ENCODE results near the gene WWOX. TPM values are rescaled to one million over a fixed set of nuclear protein-coding genes. Genes with fewer than 3 reads are reported as not detected.

The WWOX gene
- polyA plus RNA-seq, 1 donor (not counting 4 experiments of a cell fraction or from before 2014, with no cell fraction given): 5.1 TPM

DNA sequence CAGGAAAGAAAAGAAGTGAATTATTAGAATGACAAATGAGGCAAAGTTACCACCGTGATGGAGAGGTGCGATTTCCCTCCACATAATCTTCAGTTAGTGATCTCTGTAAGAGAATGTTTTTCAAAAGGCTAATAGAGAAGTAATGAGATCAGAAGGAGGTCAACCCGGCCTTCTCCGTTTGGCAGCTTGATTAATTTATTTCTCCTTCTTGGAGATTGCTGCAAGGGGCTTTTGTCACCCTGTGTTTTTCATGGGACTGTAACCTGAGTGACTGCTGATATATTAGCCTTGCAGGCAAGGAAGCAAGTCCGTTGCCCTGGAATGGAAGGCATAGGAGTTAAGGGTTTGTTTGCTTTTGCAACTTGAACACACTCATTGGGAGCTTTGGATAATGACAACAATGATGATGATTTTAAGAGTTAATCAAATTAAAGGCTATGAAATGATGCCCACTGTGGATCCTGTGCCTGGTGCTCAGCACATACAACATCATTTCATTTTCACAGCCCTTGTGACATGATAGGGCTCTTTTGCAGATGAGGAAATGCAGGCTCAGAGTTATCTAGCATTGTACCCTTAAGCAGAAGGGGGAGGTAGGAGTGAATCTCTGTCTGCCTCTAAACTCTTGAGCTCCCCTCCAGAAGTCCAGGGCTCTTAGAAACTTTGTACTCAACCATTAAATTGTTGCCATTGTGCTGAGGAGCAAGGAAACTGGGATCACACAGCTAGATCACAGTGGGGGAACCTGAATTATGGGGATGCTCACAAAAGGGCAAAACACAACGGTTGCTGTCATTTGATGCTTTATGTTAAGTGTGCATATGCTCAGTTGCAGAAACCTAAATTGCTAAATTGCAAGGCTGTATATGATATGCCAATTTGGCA lies 226.3 kb downstream of the WWOX start:
- Histone ChIP-seq H3K27ac (ENCODE audit: control insufficient read depth, insufficient read depth, low read length) (no peak overlapping the region), H3K27me3 (ENCODE audit: control insufficient read depth, extremely low read depth, insufficient read depth, low read length) (no peaks in the 10 kb centered on the region), H3K36me3 (ENCODE audit: control insufficient read depth in 2 of 2, extremely low read depth in 1 of 2, insufficient read depth in 2 of 2, low read length in 2 of 2) (no peaks in the 10 kb centered on the region), H3K9ac (ENCODE audit: control insufficient read depth, extremely low read depth, insufficient read depth, low read length) (no peak overlapping the region), H2AFZ (ENCODE audit: control insufficient read depth, low read length) (no peak overlapping the region), H3K9me1 (ENCODE audit: control insufficient read depth, extremely low read depth, insufficient read depth, low read length) (no peaks in the 10 kb centered on the region), H3K4me2 (ENCODE audit: control insufficient read depth, extremely low read depth, insufficient read depth, low read depth, low read length) (no peak overlapping the region), H3K4me3 (ENCODE audit: control insufficient read depth in 2 of 3, extremely low read depth in 1 of 3, insufficient read depth in 2 of 3, low read depth in 1 of 3, low read length in 3 of 3) (no peak overlapping the region), H3K9me3 (ENCODE audit: control insufficient read depth, low read depth, low read length) (no peaks in the 10 kb centered on the region), H3K4me1 (ENCODE audit: control insufficient read depth, extremely low read depth, insufficient read depth, low read length) (no peaks in the 10 kb centered on the region), H4K20me1 (ENCODE audit: control insufficient read depth, extremely low read depth, insufficient read depth, low read length) (no peaks in the 10 kb centered on the region), H3K79me2 (ENCODE audit: control insufficient read depth, insufficient read depth, low read length) (no peaks in the 10 kb centered on the region)
- FAIRE-seq (no peak), DNase-seq (ENCODE audit: low read depth, low spot score) (no peak)
- dilution Hi-C loops (cut with MboI; ENCODE audit: extremely low pct_ligation_motif_present, low sequenced_read_pairs): no loop called here
- TF ChIP-seq, protein P1, sequence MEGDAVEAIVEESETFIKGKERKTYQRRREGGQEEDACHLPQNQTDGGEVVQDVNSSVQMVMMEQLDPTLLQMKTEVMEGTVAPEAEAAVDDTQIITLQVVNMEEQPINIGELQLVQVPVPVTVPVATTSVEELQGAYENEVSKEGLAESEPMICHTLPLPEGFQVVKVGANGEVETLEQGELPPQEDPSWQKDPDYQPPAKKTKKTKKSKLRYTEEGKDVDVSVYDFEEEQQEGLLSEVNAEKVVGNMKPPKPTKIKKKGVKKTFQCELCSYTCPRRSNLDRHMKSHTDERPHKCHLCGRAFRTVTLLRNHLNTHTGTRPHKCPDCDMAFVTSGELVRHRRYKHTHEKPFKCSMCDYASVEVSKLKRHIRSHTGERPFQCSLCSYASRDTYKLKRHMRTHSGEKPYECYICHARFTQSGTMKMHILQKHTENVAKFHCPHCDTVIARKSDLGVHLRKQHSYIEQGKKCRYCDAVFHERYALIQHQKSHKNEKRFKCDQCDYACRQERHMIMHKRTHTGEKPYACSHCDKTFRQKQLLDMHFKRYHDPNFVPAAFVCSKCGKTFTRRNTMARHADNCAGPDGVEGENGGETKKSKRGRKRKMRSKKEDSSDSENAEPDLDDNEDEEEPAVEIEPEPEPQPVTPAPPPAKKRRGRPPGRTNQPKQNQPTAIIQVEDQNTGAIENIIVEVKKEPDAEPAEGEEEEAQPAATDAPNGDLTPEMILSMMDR (optimal IDR thresholded peaks at IDR 0.05 in 1 of 3, IDR thresholded peaks at IDR 0.05 in 1 of 3, conservative IDR thresholded peaks at IDR 0.05 in 1 of 3; ENCODE audit: extremely low read depth in 1 of 3, insufficient read depth in 2 of 3, low read length in 3 of 3): no peak
- no peak for TF ChIP-seq EZH2 (IDR thresholded peaks at IDR 0.05; ENCODE audit: low read length)

DNA sequence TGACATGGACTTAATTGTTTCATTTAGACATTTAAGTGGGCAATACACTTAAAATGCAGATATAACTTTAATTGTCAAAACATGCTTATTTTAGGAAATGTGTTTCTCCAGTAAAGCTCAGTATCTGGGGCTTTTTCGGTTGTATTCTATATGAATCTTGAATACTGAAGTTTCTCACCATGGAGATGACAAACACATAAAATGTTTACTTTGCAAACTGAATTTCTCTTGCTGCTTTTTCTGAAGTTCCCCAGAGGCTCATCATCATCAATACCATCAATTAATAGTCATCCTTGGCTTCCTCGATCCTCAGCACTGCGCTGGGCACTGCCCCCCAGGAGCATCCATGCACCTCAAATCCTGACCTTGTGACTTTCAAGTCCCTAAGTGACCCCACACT lies 227.3 kb downstream of the WWOX start:
- no peak for FAIRE-seq
- H3K27me3 ChIP-seq (ENCODE audit: control insufficient read depth, extremely low read depth, insufficient read depth, low read length): no peaks in the 10 kb centered on the region
- H4K20me1 ChIP-seq (ENCODE audit: control insufficient read depth, extremely low read depth, insufficient read depth, low read length): no peaks in the 10 kb centered on the region
- TF ChIP-seq EZH2 (IDR thresholded peaks at IDR 0.05; ENCODE audit: low read length): no peak
- TF ChIP-seq, protein P1 (optimal IDR thresholded peaks at IDR 0.05 in 1 of 3, IDR thresholded peaks at IDR 0.05 in 1 of 3, conservative IDR thresholded peaks at IDR 0.05 in 1 of 3; ENCODE audit: extremely low read depth in 1 of 3, insufficient read depth in 2 of 3, low read length in 3 of 3): no peak
- no peaks in the 10 kb centered on the region for H3K79me2 ChIP-seq (ENCODE audit: control insufficient read depth, insufficient read depth, low read length)
- no peak overlapping the region for H2AFZ ChIP-seq (ENCODE audit: control insufficient read depth, low read length)
- no peaks in the 10 kb centered on the region for H3K4me1 ChIP-seq (ENCODE audit: control insufficient read depth, extremely low read depth, insufficient read depth, low read length)
- H3K36me3 ChIP-seq (ENCODE audit: control insufficient read depth in 2 of 2, extremely low read depth in 1 of 2, insufficient read depth in 2 of 2, low read length in 2 of 2): no peaks in the 10 kb centered on the region
- no peak overlapping the region for H3K4me3 ChIP-seq (ENCODE audit: control insufficient read depth in 2 of 3, extremely low read depth in 1 of 3, insufficient read depth in 2 of 3, low read depth in 1 of 3, low read length in 3 of 3)
- H3K9ac ChIP-seq (ENCODE audit: control insufficient read depth, extremely low read depth, insufficient read depth, low read length): no peak overlapping the region
- no peaks in the 10 kb centered on the region for H3K9me3 ChIP-seq (ENCODE audit: control insufficient read depth, low read depth, low read length)
- no peak overlapping the region for H3K27ac ChIP-seq (ENCODE audit: control insufficient read depth, insufficient read depth, low read length)
- H3K9me1 ChIP-seq (ENCODE audit: control insufficient read depth, extremely low read depth, insufficient read depth, low read length): no peaks in the 10 kb centered on the region
- DNase-seq (ENCODE audit: low read depth, low spot score): no peak
- no peak overlapping the region for H3K4me2 ChIP-seq (ENCODE audit: control insufficient read depth, extremely low read depth, insufficient read depth, low read depth, low read length)
- dilution Hi-C loops (cut with MboI; ENCODE audit: extremely low pct_ligation_motif_present, low sequenced_read_pairs): no loop called here

Measured in keratinocyte (primary cell).